Tibial artery (tissue), 4 donors: Measurements from ENCODE around the gene ARHGEF11.

ENCODE experiments used
- DNase-seq, 2 donors: peaks; one replicate each; pipeline ENCODE4 v3.0.0-alpha.2; 2019
- H3K27ac ChIP-seq, 2 donors: fragments of 200-600 bp; sonication (generic) in 1 of 2; 1 replicate in 1 of 2; 2 replicates in 1 of 2; pipeline ENCODE4 v1.5.1; 2018 to 2019; ENCODE audit warnings: mild to moderate bottlenecking in 1 of 2
- H3K27me3 ChIP-seq, 2 donors: fragments of 200-600 bp; sonication (generic) in 1 of 2; one replicate each; pipeline versions ENCODE4 v1.5.1 to v1.6.0; 2016 to 2019
- H3K36me3 ChIP-seq, 3 donors: fragments of 200-600 bp; sonication (generic) in 2 of 3; one replicate each; pipeline ENCODE4 v1.5.1; 2016 to 2019; ENCODE audit warnings: mild to moderate bottlenecking in 2 of 3
- H3K4me1 ChIP-seq, 4 donors: fragments of 200-600 bp; sonication (generic) in 2 of 4; 1 replicate in 3 of 4; 2 replicates in 1 of 4; pipeline ENCODE4 v1.5.1; 2016 to 2019
- H3K4me3 ChIP-seq, 2 donors: fragments of 200-600 bp; sonication (generic) in 1 of 2; 1 replicate in 1 of 2; 2 replicates in 1 of 2; pipeline ENCODE4 v1.5.1; 2018 to 2019; ENCODE audit warnings: mild to moderate bottlenecking in 2 of 2
- H3K9me3 ChIP-seq, 3 donors: fragments of 200-600 bp; sonication (generic) in 1 of 3; one replicate each; pipeline ENCODE4 v1.5.1; 2016 to 2019
- CTCF ChIP-seq, 2 experiments: fragments of 200-600 bp in 1 of 2; fragments of 450-650 bp in 1 of 2; IDR thresholded peaks; one replicate each; pipeline ENCODE4 v1.5.1; 2017 to 2019; ENCODE audit warnings: antibody characterized with exemption in 2 of 2, mild to moderate bottlenecking in 1 of 2, moderate library complexity in 1 of 2
- intact Hi-C: fragments of 100-400 bp; cut with DNase I; formaldehyde crosslinking; loops from one replicate; pipeline ENCODE4 v1.15.0; 2023; ENCODE audit warnings: low total_unique reads

Gene ARHGEF11

GRCh38 chr1:156896490-156897033 lies 149.0 kb downstream of the ARHGEF11 start:
- Histone ChIP-seq H3K4me3 (peak overlapping the region; percentile 22 to 72), H3K9me3 (no peaks in the 10 kb centered on the region), H3K27ac (peak overlapping the region; percentile 95 to 97), H3K4me1 (peaks cover 8 to 89% (median 74%) of the 10 kb centered on the region in 4 donors), H3K36me3 (no peaks in the 10 kb centered on the region), H3K27me3 (no peaks in the 10 kb centered on the region)
- intact Hi-C loops, result no loop called here
- no peak for TF ChIP-seq CTCF (IDR thresholded peaks at IDR 0.05)
- peak in 1 of 2 donors; percentile 78 for DNase-seq

GRCh38 chr1:156895927-156896326 lies 149.6 kb downstream of the ARHGEF11 start:
- Histone ChIP-seq H3K27me3 (no peaks in the 10 kb centered on the region), H3K9me3 (no peaks in the 10 kb centered on the region), H3K4me3 (peak overlapping the region; percentile 72 to 74), H3K4me1 (peaks cover 8 to 83% (median 69%) of the 10 kb centered on the region in 4 donors), H3K36me3 (no peaks in the 10 kb centered on the region), H3K27ac (peak overlapping the region; percentile 95 to 97)
- no peak for TF ChIP-seq CTCF (IDR thresholded peaks at IDR 0.05)
- intact Hi-C loops, result no loop called here
- no peak for DNase-seq

- peak overlapping the region; percentile 95 to 97 for H3K27ac ChIP-seq
- no peaks in the 10 kb centered on the region for H3K27me3 ChIP-seq
- DNase-seq, result no peak
- TF ChIP-seq CTCF (IDR thresholded peaks at IDR 0.05), result no peak
- peaks cover 8 to 78% (median 65%) of the 10 kb centered on the region in 4 donors for H3K4me1 ChIP-seq
- no peaks in the 10 kb centered on the region for H3K36me3 ChIP-seq
- H3K4me3 ChIP-seq, result peak overlapping the region; percentile 72 to 74
- H3K9me3 ChIP-seq, result no peaks in the 10 kb centered on the region
- intact Hi-C loops, result no loop called here
Observed at GRCh38 chr1:156895455-156895812, 150.1 kb downstream of the ARHGEF11 start.

GRCh38 chr1:156894711-156895454 lies 150.7 kb downstream of the ARHGEF11 start:
- peaks cover 8 to 72% (median 63%) of the 10 kb centered on the region in 4 donors for H3K4me1 ChIP-seq

GRCh38 chr1:156894001-156894400 lies 151.5 kb downstream of the ARHGEF11 start:
- intact Hi-C loops, result no loop called here
- peaks cover 8 to 64% (median 55%) of the 10 kb centered on the region in 4 donors for H3K4me1 ChIP-seq

More at GRCh38 chr1:156894711-156895454, 150.7 kb downstream of the ARHGEF11 start:
- H3K36me3 ChIP-seq, result no peaks in the 10 kb centered on the region
- H3K9me3 ChIP-seq, result no peaks in the 10 kb centered on the region
- peak; percentile 67 to 91 for DNase-seq
- peak overlapping the region; percentile 95 to 97 for H3K27ac ChIP-seq
- TF ChIP-seq CTCF (IDR thresholded peaks at IDR 0.05), result no peak
- intact Hi-C loops, result no loop called here
- H3K27me3 ChIP-seq, result no peaks in the 10 kb centered on the region
- peak overlapping the region; percentile 72 to 74 for H3K4me3 ChIP-seq

More at GRCh38 chr1:156894001-156894400, 151.5 kb downstream of the ARHGEF11 start:
- peak overlapping the region; percentile 95 to 97 for H3K27ac ChIP-seq
- no peak for TF ChIP-seq CTCF (IDR thresholded peaks at IDR 0.05)
- no peaks in the 10 kb centered on the region for H3K36me3 ChIP-seq
- H3K4me3 ChIP-seq, result peak overlapping the region; percentile 72 to 74
- H3K27me3 ChIP-seq, result no peaks in the 10 kb centered on the region
- DNase-seq, result no peak
- no peaks in the 10 kb centered on the region for H3K9me3 ChIP-seq
